Activated T-helper 1 cell treated with anti-CD3 and anti-CD28 coated beads, Interleukin-12 subunit alpha, Interleukin-12 subunit beta, Interleukin-2, Interleukin-4 antibody, amounts not matched to agents 30 ng/mL and 10 ng/mL and 1 ng/mL, durations not matched to agents 14 hours and 24 hours and 36 hours (primary cell): ENCODE measurements around the gene RPL9. TPM values are rescaled to one million over a fixed set of nuclear protein-coding genes. Genes with fewer than 3 reads are reported as not detected.

ENCODE experiments used
- total RNA-seq: library from RNA; stranded (reverse); gene quantifications from 2 replicates; pipeline ENCODE4 v1.2.3, GENCODE V29; 2022

RPL9 gene
- total RNA-seq, 1 donor from 2014 or later: 1,540 TPM

Other genes starting within 250 kb of the RPL9 start
- 83.3 and 87.1 TPM in 2 replicates for gene RFC1, start 92.6 kb downstream of the RPL9 start, total RNA-seq
- not detected in 2 replicates for gene KLB, start 52.0 kb downstream of the RPL9 start, total RNA-seq
- gene LIAS, start 134 bp upstream of the RPL9 start, total RNA-seq: 28.6 and 29.7 TPM in 2 replicates
- 26.0 and 30.6 TPM in 2 replicates for gene UGDH, start 68.5 kb upstream of the RPL9 start, total RNA-seq
- gene SMIM14, start 179.9 kb upstream of the RPL9 start, total RNA-seq: 0.76 and 1.6 TPM in 2 replicates
- 92.2 and 96.4 TPM in 2 replicates for gene UBE2K, start 239.2 kb upstream of the RPL9 start, total RNA-seq